Activated naive CD4-positive, alpha-beta T cell treated with anti-CD3 and anti-CD28 coated beads, Interleukin-2, amount 10 ng/mL, durations not matched to agents 7 days and 5 days (primary cell): ENCODE results near the gene LMTK2.

ENCODE experiments used
- CTCF ChIA-PET: fragments of 350-600 bp; sonication (Branson Sonifier 250); formaldehyde crosslinking; loops from one replicate; lab custom pipeline; 2021; ENCODE audit warnings: antibody characterized with exemption; lab: Charles Lee
- DNase-seq: peaks from one replicate; pipeline ENCODE4 v3.0.0-alpha.2; 2020
- H3K27ac Mint-ChIP-seq: one replicate; pipeline ENCODE4 v1.8.0; 2021; ENCODE audit warnings: mild to moderate bottlenecking, moderate library complexity, mixed read lengths
- H3K27me3 Mint-ChIP-seq: one replicate; pipeline ENCODE4 v1.8.0; 2021; ENCODE audit warnings: mild to moderate bottlenecking, mixed read lengths
- H3K36me3 Mint-ChIP-seq: one replicate; pipeline ENCODE4 v1.8.0; 2021; ENCODE audit warnings: mixed read lengths
- H3K4me1 Mint-ChIP-seq: one replicate; pipeline ENCODE4 v1.8.0; 2021; ENCODE audit warnings: mixed read lengths
- H3K4me3 Mint-ChIP-seq: one replicate; pipeline ENCODE4 v1.8.0; 2021; ENCODE audit warnings: mild to moderate bottlenecking, moderate library complexity, mixed read lengths
- H3K9me3 Mint-ChIP-seq: one replicate; pipeline ENCODE4 v1.8.0; 2021; ENCODE audit warnings: mixed read lengths

Gene LMTK2

DNA sequence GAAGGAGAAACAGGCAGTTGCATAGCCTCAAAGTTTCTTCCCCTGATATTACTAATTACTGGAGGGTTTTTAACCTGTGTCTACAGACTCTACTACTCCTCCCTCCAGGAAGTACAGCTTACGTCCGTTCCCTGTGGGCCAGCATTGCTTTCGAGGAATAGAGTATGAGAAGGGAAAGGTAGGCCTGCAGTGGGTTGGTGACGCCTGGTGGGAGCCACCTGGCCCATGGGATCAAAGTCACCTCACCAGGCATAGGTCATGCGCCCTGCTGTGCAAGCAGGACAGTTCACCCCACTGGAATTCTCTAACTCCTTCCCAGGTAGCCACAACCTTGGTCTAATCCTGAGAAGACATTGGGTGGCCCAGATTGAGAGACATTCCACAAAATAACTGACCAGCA lies 29.8 kb downstream of the LMTK2 start:
- CTCF ChIA-PET = interaction anchor here (0.6 to 1.6 kb wide), 2 partner anchors 30 to 49 kb away, joined by 4 read pairs; no protein-coding TSS in a partner anchor
- peaks cover 15% of the 10 kb centered on the region for H3K27me3 Mint-ChIP-seq
- peaks cover 15% of the 10 kb centered on the region for H3K36me3 Mint-ChIP-seq
- H3K27ac Mint-ChIP-seq = peak overlapping the region; percentile 1
- H3K4me1 Mint-ChIP-seq = peaks cover 37% of the 10 kb centered on the region
- no peak for DNase-seq
- H3K9me3 Mint-ChIP-seq = no peaks in the 10 kb centered on the region
- H3K4me3 Mint-ChIP-seq = no peak overlapping the region

- Mint-ChIP-seq H3K27ac (no peak overlapping the region), H3K4me1 (peaks cover 28% of the 10 kb centered on the region), H3K9me3 (no peaks in the 10 kb centered on the region), H3K4me3 (no peak overlapping the region), H3K27me3 (peaks cover 7% of the 10 kb centered on the region), H3K36me3 (peaks cover 19% of the 10 kb centered on the region)
- no peak for DNase-seq
- CTCF ChIA-PET = interaction anchor here (0.6 kb wide), 1 partner anchor 48 kb away, joined by 4 read pairs; no protein-coding TSS in a partner anchor
Measured at GRCh38 chr7:98137134-98137825, 30.6 kb downstream of the LMTK2 start.

DNA sequence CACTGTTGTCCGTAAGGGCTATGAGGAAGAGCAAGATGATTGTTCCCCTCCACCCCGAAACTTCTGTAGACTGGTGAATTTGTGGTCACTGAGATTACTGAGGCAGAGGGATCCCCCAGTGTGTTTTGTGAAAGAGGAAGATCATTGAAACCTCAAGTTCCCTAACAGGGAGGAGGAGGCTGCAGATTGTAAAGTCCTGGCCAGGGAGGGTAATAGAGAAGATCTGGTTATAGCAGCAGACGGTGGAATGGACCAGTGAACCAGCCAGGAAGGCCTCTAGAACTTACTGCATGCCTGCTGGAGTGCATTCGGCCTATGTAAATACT lies 31.1 kb downstream of the LMTK2 start:
- Mint-ChIP-seq H3K36me3 (peaks cover 20% of the 10 kb centered on the region), H3K4me3 (no peak overlapping the region), H3K27me3 (peaks cover 6% of the 10 kb centered on the region), H3K4me1 (peaks cover 23% of the 10 kb centered on the region), H3K9me3 (no peaks in the 10 kb centered on the region), H3K27ac (no peak overlapping the region)
- no peak for DNase-seq
- CTCF ChIA-PET = no interaction called here

GRCh38 chr7:98138672-98139071 lies 32.0 kb downstream of the LMTK2 start:
- Mint-ChIP-seq H3K4me3 (no peak overlapping the region), H3K9me3 (no peaks in the 10 kb centered on the region), H3K27me3 (peaks cover 6% of the 10 kb centered on the region), H3K4me1 (peaks cover 14% of the 10 kb centered on the region), H3K27ac (no peak overlapping the region), H3K36me3 (peaks cover 29% of the 10 kb centered on the region)
- CTCF ChIA-PET = interaction anchor here (0.9 kb wide), 1 partner anchor 21 kb away, joined by 3 read pairs; no protein-coding TSS in a partner anchor
- DNase-seq = no peak

DNA sequence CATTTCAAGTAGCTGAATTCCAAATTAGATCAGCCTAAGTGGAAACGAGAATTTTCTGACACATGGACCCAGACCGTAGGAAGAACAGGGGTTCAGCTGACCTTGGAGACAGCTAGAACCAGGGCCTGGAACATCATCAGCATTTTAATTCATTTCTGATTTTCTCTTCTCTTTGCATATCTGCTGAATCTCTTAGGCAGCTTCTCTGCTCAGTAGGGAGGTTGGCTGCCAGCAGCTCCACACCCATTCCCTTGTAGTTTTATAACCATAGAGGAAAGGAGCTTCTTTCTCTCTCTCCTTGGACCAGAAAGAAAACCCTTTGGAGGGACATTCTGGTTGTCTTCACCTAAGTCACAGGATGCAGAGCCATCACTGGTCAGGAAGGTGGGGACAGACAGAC lies 36.0 kb downstream of the LMTK2 start:
- H3K9me3 Mint-ChIP-seq = peaks cover 6% of the 10 kb centered on the region
- DNase-seq = no peak
- no peak overlapping the region for H3K4me3 Mint-ChIP-seq
- H3K36me3 Mint-ChIP-seq = peaks cover 42% of the 10 kb centered on the region
- no peaks in the 10 kb centered on the region for H3K4me1 Mint-ChIP-seq
- CTCF ChIA-PET = no interaction called here
- H3K27ac Mint-ChIP-seq = no peak overlapping the region
- H3K27me3 Mint-ChIP-seq = no peaks in the 10 kb centered on the region

GRCh38 chr7:98148607-98149006 lies 41.9 kb downstream of the LMTK2 start:
- H3K27ac Mint-ChIP-seq = no peak overlapping the region
- no peaks in the 10 kb centered on the region for H3K27me3 Mint-ChIP-seq
- no peak overlapping the region for H3K4me3 Mint-ChIP-seq
- H3K36me3 Mint-ChIP-seq = peaks cover 26% of the 10 kb centered on the region
- H3K9me3 Mint-ChIP-seq = peaks cover 6% of the 10 kb centered on the region
- no peaks in the 10 kb centered on the region for H3K4me1 Mint-ChIP-seq
- DNase-seq = no peak
- CTCF ChIA-PET = interaction anchor here (0.8 kb wide), 1 partner anchor 125 kb away, joined by 4 read pairs; no protein-coding TSS in a partner anchor

DNA sequence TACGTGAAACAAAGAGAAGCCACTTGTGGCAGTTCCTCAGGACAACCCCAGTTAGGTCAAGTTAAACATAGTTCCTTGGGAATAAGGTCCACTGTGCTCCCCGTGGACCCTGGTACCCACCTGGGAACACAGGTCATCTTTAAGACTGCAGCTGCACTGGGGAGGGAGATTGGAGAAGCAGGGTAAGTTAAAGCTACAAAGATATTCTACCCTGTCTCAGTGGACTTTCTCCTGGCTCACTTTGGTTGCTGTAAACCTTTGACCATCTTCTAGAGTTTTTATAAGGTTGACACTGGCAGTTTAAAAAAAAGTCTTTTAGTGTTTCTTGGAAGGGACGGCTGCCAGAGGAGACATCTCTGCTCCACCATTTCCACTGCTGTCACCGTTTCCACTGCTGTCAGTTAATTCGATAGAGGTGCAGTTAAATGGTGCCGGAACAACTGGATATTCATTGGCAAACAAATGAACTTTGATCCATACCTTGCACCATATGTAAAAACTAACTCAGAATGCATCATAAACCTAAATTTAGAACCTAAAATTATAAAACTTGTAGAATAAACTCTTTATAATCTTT lies 42.5 kb downstream of the LMTK2 start:
- Mint-ChIP-seq H3K9me3 (peaks cover 6% of the 10 kb centered on the region), H3K4me3 (no peak overlapping the region), H3K4me1 (no peaks in the 10 kb centered on the region), H3K36me3 (peaks cover 26% of the 10 kb centered on the region), H3K27ac (no peak overlapping the region), H3K27me3 (no peaks in the 10 kb centered on the region)
- CTCF ChIA-PET = interaction anchor here (0.8 kb wide), 1 partner anchor 125 kb away, joined by 4 read pairs; no protein-coding TSS in a partner anchor
- no peak for DNase-seq

- CTCF ChIA-PET = no interaction called here
- no peaks in the 10 kb centered on the region for H3K9me3 Mint-ChIP-seq
- peaks cover 31% of the 10 kb centered on the region for H3K36me3 Mint-ChIP-seq
- no peaks in the 10 kb centered on the region for H3K4me1 Mint-ChIP-seq
- DNase-seq = no peak
- H3K27ac Mint-ChIP-seq = no peak overlapping the region
- H3K27me3 Mint-ChIP-seq = no peaks in the 10 kb centered on the region
- no peak overlapping the region for H3K4me3 Mint-ChIP-seq
Measured at GRCh38 chr7:98151884-98152283, 45.2 kb downstream of the LMTK2 start.

- CTCF ChIA-PET = interaction anchor here (0.7 to 1.1 kb wide), 3 partner anchors 51 to 135 kb away, joined by 3 read pairs; no protein-coding TSS in a partner anchor
- peaks cover 28% of the 10 kb centered on the region for H3K36me3 Mint-ChIP-seq
- no peaks in the 10 kb centered on the region for H3K27me3 Mint-ChIP-seq
- no peak for DNase-seq
- H3K4me3 Mint-ChIP-seq = no peak overlapping the region
- H3K27ac Mint-ChIP-seq = no peak overlapping the region
- no peaks in the 10 kb centered on the region for H3K4me1 Mint-ChIP-seq
- no peaks in the 10 kb centered on the region for H3K9me3 Mint-ChIP-seq
Measured at GRCh38 chr7:98156700-98157099, 50.0 kb downstream of the LMTK2 start.

- CTCF ChIA-PET = no interaction called here
- H3K27me3 Mint-ChIP-seq = no peaks in the 10 kb centered on the region
- H3K27ac Mint-ChIP-seq = no peak overlapping the region
- no peaks in the 10 kb centered on the region for H3K9me3 Mint-ChIP-seq
- H3K36me3 Mint-ChIP-seq = peaks cover 23% of the 10 kb centered on the region
- H3K4me1 Mint-ChIP-seq = no peaks in the 10 kb centered on the region
- DNase-seq = no peak
- no peak overlapping the region for H3K4me3 Mint-ChIP-seq
Measured at GRCh38 chr7:98157761-98158160, 51.1 kb downstream of the LMTK2 start.

GRCh38 chr7:98162758-98163157 lies 56.1 kb downstream of the LMTK2 start:
- Mint-ChIP-seq H3K9me3 (no peaks in the 10 kb centered on the region), H3K36me3 (peaks cover 1% of the 10 kb centered on the region), H3K4me1 (peaks cover 2% of the 10 kb centered on the region), H3K4me3 (no peak overlapping the region), H3K27ac (no peak overlapping the region), H3K27me3 (no peaks in the 10 kb centered on the region)
- DNase-seq = no peak
- CTCF ChIA-PET = interaction anchor here (1.3 to 12.0 kb wide), 5 partner anchors 14 to 142 kb away, joined by 3 to 301 read pairs (median 8); partner anchors contain the start of gene LMTK2

GRCh38 chr7:98163269-98163668 lies 56.6 kb downstream of the LMTK2 start:
- no peak for DNase-seq
- CTCF ChIA-PET = interaction anchor here (1.4 to 12.0 kb wide), 3 partner anchors 30 to 143 kb away, joined by 4 to 301 read pairs (median 74); partner anchors contain the start of gene LMTK2
- Mint-ChIP-seq H3K4me1 (peaks cover 2% of the 10 kb centered on the region), H3K4me3 (no peak overlapping the region), H3K9me3 (no peaks in the 10 kb centered on the region), H3K27me3 (no peaks in the 10 kb centered on the region), H3K27ac (no peak overlapping the region), H3K36me3 (peaks cover 1% of the 10 kb centered on the region)

GRCh38 chr7:98163704-98164494 lies 57.2 kb downstream of the LMTK2 start:
- no peaks in the 10 kb centered on the region for H3K27me3 Mint-ChIP-seq
- DNase-seq = no peak
- H3K36me3 Mint-ChIP-seq = peaks cover 1% of the 10 kb centered on the region
- no peak overlapping the region for H3K4me3 Mint-ChIP-seq
- H3K4me1 Mint-ChIP-seq = peaks cover 6% of the 10 kb centered on the region
- H3K9me3 Mint-ChIP-seq = no peaks in the 10 kb centered on the region
- CTCF ChIA-PET = interaction anchor here (1.3 to 12.0 kb wide), 4 partner anchors 30 to 151 kb away, joined by 4 to 301 read pairs (median 39); partner anchors contain the start of gene LMTK2
- H3K27ac Mint-ChIP-seq = no peak overlapping the region
